Esophagus (tissue), 2 donors: ENCODE data around the gene DTWD2. TPM values are rescaled to one million over a fixed set of nuclear protein-coding genes. Genes with fewer than 3 reads are reported as not detected.
"Not testable (repeated sequence)": the region's sequence is repeated elsewhere in the genome, so short reads cannot be mapped to it uniquely, and the experiment has no call there.

ENCODE experiments used
- H3K27ac ChIP-seq, 2 donors: one replicate each; pipeline ENCODE4 v1.5.1; 2013; ENCODE audit warnings: low read depth in 2 of 2, mild to moderate bottlenecking in 2 of 2, inconsistent platforms in 1 of 2, low read length in 1 of 2, moderate library complexity in 1 of 2
- H3K27me3 ChIP-seq, 2 donors: one replicate each; pipeline ENCODE4 v1.6.1; 2013; ENCODE audit warnings: low read length in 2 of 2, control low read depth in 1 of 2, mild to moderate bottlenecking in 1 of 2; ENCODE audit not compliant: insufficient read depth in 2 of 2, control insufficient read depth in 1 of 2
- H3K36me3 ChIP-seq, 2 donors: one replicate each; pipeline ENCODE4 v1.6.1; 2013; ENCODE audit warnings: low read length in 1 of 2; ENCODE audit not compliant: control insufficient read depth in 2 of 2, insufficient read depth in 2 of 2
- H3K4me1 ChIP-seq, 2 donors: one replicate each; pipeline ENCODE4 v1.6.1; 2013; ENCODE audit warnings: low read length in 1 of 2; ENCODE audit not compliant: control insufficient read depth in 2 of 2, insufficient read depth in 2 of 2
- H3K4me3 ChIP-seq, 2 donors: one replicate each; pipeline ENCODE4 v1.5.1; 2013; ENCODE audit warnings: low read length in 2 of 2, mild to moderate bottlenecking in 2 of 2, low read depth in 1 of 2, moderate library complexity in 1 of 2
- H3K9me3 ChIP-seq, 2 donors: one replicate each; pipeline ENCODE4 v1.6.1; 2013; ENCODE audit warnings: mild to moderate bottlenecking in 2 of 2, low read depth in 1 of 2, low read length in 1 of 2, moderate library complexity in 1 of 2; ENCODE audit not compliant: control insufficient read depth in 2 of 2, insufficient read depth in 1 of 2
- WGBS, 2 donors: extraction: QIAGEN DNeasy Blood & Tissue Kit; methylation state at CpG; one replicate each; pipeline ENCODE4 v1.1.7; 2013; 5-methylcytosine and 5-hydroxymethylcytosine counted together
- polyA plus RNA-seq, 2 donors: library from polyadenylated mRNA; stranded (reverse); fragments of 200-250 nt; gene quantifications; one replicate each; pipeline ENCODE4 v1.2.3, GENCODE V29; 2013
- donor health status: healthy with polysubstance abuse.
- donor health status: Bipolar disorder and iron deficiency.

DTWD2 gene
- polyA plus RNA-seq, 2 donors, result 2.1 to 2.6 TPM

GRCh38 chr5:118894709-118895108, 93.6 kb downstream of the DTWD2 start:
- Histone ChIP-seq H3K9me3 (no peaks in the 10 kb centered on the region), H3K36me3 (no peaks in the 10 kb centered on the region), H3K4me3 (no peak overlapping the region), H3K27ac (no peak overlapping the region), H3K27me3 (no peaks in the 10 kb centered on the region), H3K4me1 (no peaks in the 10 kb centered on the region)
- WGBS, 2 donors, result 67 to 79% methylated on average over 1 of the region's 1 CpG

GRCh38 chr5:118891252-118891651, 97.1 kb downstream of the DTWD2 start:
- Histone ChIP-seq H3K36me3 (no peaks in the 10 kb centered on the region), H3K4me1 (no peaks in the 10 kb centered on the region), H3K27me3 (no peaks in the 10 kb centered on the region), H3K9me3 (no peaks in the 10 kb centered on the region), H3K4me3 (no peak overlapping the region), H3K27ac (no peak overlapping the region)
- 78% methylated on average over 2 of the region's 2 CpGs for WGBS, 2 donors

GRCh38 chr5:118889165-118889564, 99.2 kb downstream of the DTWD2 start:
- Histone ChIP-seq H3K36me3 (no peaks in the 10 kb centered on the region), H3K27ac (no peak overlapping the region), H3K4me1 (no peaks in the 10 kb centered on the region), H3K9me3 (no peaks in the 10 kb centered on the region), H3K27me3 (no peaks in the 10 kb centered on the region), H3K4me3 (no peak overlapping the region)
- WGBS, 2 donors, result 87 to 91% methylated on average over 2 of the region's 2 CpGs

- H3K36me3 ChIP-seq, result no peaks in the 10 kb centered on the region
- 82 to 88% methylated on average over 2 of the region's 2 CpGs for WGBS, 2 donors
- H3K27ac ChIP-seq, result no peak overlapping the region
- H3K4me3 ChIP-seq, result no peak overlapping the region
- no peaks in the 10 kb centered on the region for H3K4me1 ChIP-seq
- no peaks in the 10 kb centered on the region for H3K27me3 ChIP-seq
- H3K9me3 ChIP-seq, result no peaks in the 10 kb centered on the region
Observed at GRCh38 chr5:118888556-118888955, 99.8 kb downstream of the DTWD2 start.

- Histone ChIP-seq H3K27me3 (no peaks in the 10 kb centered on the region), H3K9me3 (peaks cover 0 to 4% of the 10 kb centered on the region in 2 donors), H3K4me3 (no peak overlapping the region), H3K36me3 (no peaks in the 10 kb centered on the region), H3K4me1 (no peaks in the 10 kb centered on the region), H3K27ac (no peak overlapping the region)
- WGBS, 2 donors, result 84 to 90% methylated on average over 2 of the region's 2 CpGs
Observed at GRCh38 chr5:118883362-118883761, 105.0 kb downstream of the DTWD2 start.

- WGBS, 2 donors, result 82 to 88% methylated on average over 3 of the region's 3 CpGs
- Histone ChIP-seq H3K4me1 (no peaks in the 10 kb centered on the region), H3K27ac (no peak overlapping the region), H3K27me3 (no peaks in the 10 kb centered on the region), H3K4me3 (no peak overlapping the region), H3K36me3 (no peaks in the 10 kb centered on the region), H3K9me3 (peaks cover 0 to 4% of the 10 kb centered on the region in 2 donors)
Observed at GRCh38 chr5:118882666-118883065, 105.7 kb downstream of the DTWD2 start.

GRCh38 chr5:118876852-118877251, 111.5 kb downstream of the DTWD2 start:
- H3K9me3 ChIP-seq, H3K4me3 ChIP-seq, H3K4me1 ChIP-seq, H3K27me3 ChIP-seq, H3K36me3 ChIP-seq, H3K27ac ChIP-seq: not testable (repeated sequence)
- WGBS, 2 donors, result 80 to 89% methylated on average over 3 of the region's 3 CpGs

- Histone ChIP-seq H3K4me3 (no peak overlapping the region), H3K36me3 (no peaks in the 10 kb centered on the region), H3K9me3 (peaks cover 0 to 5% of the 10 kb centered on the region in 2 donors), H3K4me1 (no peaks in the 10 kb centered on the region), H3K27me3 (no peaks in the 10 kb centered on the region), H3K27ac (no peak overlapping the region)
Observed at GRCh38 chr5:118875131-118875530, 113.2 kb downstream of the DTWD2 start.

GRCh38 chr5:118873417-118873816, 114.9 kb downstream of the DTWD2 start:
- peaks cover 0 to 8% of the 10 kb centered on the region in 2 donors for H3K9me3 ChIP-seq
- no peak overlapping the region for H3K4me3 ChIP-seq
- no peaks in the 10 kb centered on the region for H3K4me1 ChIP-seq
- H3K27ac ChIP-seq, result no peak overlapping the region
- WGBS, 2 donors, result 96% methylated on average over 6 of the region's 6 CpGs
- no peaks in the 10 kb centered on the region for H3K27me3 ChIP-seq
- no peaks in the 10 kb centered on the region for H3K36me3 ChIP-seq

- no peaks in the 10 kb centered on the region for H3K4me1 ChIP-seq
- H3K36me3 ChIP-seq, result peaks cover 0 to 3% of the 10 kb centered on the region in 2 donors
- H3K4me3 ChIP-seq, result no peak overlapping the region
Observed at GRCh38 chr5:118863345-118863744, 125.0 kb downstream of the DTWD2 start.

More at GRCh38 chr5:118863345-118863744, 125.0 kb downstream of the DTWD2 start:
- no peak overlapping the region for H3K27ac ChIP-seq
- H3K9me3 ChIP-seq, result no peaks in the 10 kb centered on the region
- H3K27me3 ChIP-seq, result no peaks in the 10 kb centered on the region
